CD14-positive monocyte (primary cell): Measurements from ENCODE around the gene KCNE1. TPM values are rescaled to one million over a fixed set of nuclear protein-coding genes. Genes with fewer than 3 reads are reported as not detected.
A peak's percentile ranks its signal among the peaks of the same experiment; 100 is the strongest.
"Not testable (repeated sequence)": the region's sequence is repeated elsewhere in the genome, so short reads cannot be mapped to it uniquely, and the experiment has no call there.

Experiments used
- DNase-seq, 3 donors: peaks; one replicate each; pipeline ENCODE4 v3.0.0-alpha.2; 2011 to 2022
- H2AFZ ChIP-seq: 2 replicates; pipeline ENCODE4 v1.6.0; 2012; ENCODE audit warnings: mild to moderate bottlenecking, low read depth, low read length, inconsistent platforms; ENCODE audit not compliant: insufficient read depth, poor library complexity, severe bottlenecking
- H3K27ac ChIP-seq, 2 donors: 1 replicate in 1 of 2; 2 replicates in 1 of 2; pipeline ENCODE4 v1.5.1; 2012 to 2013; ENCODE audit warnings: low read length in 2 of 2, control low read depth in 1 of 2, inconsistent platforms in 1 of 2, low read depth in 1 of 2, mild to moderate bottlenecking in 1 of 2
- H3K27me3 ChIP-seq, 2 donors: one replicate each; pipeline versions ENCODE4 v1.6.0 to v1.6.1; 2011 to 2013; ENCODE audit warnings: low read length in 2 of 2; ENCODE audit not compliant: control insufficient read depth in 2 of 2, insufficient read depth in 2 of 2
- H3K36me3 ChIP-seq, 2 donors: replicated peaks in 1 of 2; 1 replicate in 1 of 2; 2 replicates in 1 of 2; pipeline versions ENCODE4 v1.5.1 to v1.6.1; 2012 to 2013; ENCODE audit warnings: low read length in 2 of 2, control low read depth in 1 of 2, inconsistent platforms in 1 of 2, mild to moderate bottlenecking in 1 of 2; ENCODE audit not compliant: insufficient read depth in 2 of 2, control insufficient read depth in 1 of 2
- H3K4me1 ChIP-seq, 2 donors: 1 replicate in 1 of 2; 2 replicates in 1 of 2; pipeline versions ENCODE4 v1.5.1 to v1.6.1; 2012 to 2013; ENCODE audit warnings: low read length in 2 of 2, control low read depth in 1 of 2, inconsistent platforms in 1 of 2, mild to moderate bottlenecking in 1 of 2, moderate library complexity in 1 of 2; ENCODE audit not compliant: insufficient read depth in 2 of 2, control insufficient read depth in 1 of 2
- H3K4me2 ChIP-seq: replicated peaks from 2 replicates; pipeline ENCODE3; 2012; ENCODE audit warnings: low read length, moderate library complexity, mild to moderate bottlenecking; ENCODE audit not compliant: poor library complexity, severe bottlenecking; ENCODE audit errors: extremely low read depth
- H3K4me3 ChIP-seq, 3 experiments: fragments of 200-600 bp in 1 of 3; sonication (generic) in 1 of 3; replicated peaks in 1 of 3; 1 replicate in 2 of 3; 2 replicates in 1 of 3; pipeline ENCODE4 v1.5.1; 2011 to 2013; ENCODE audit warnings: low read length in 3 of 3, mild to moderate bottlenecking in 3 of 3, control low read depth in 2 of 3, low read depth in 2 of 3, inconsistent platforms in 1 of 3, moderate library complexity in 1 of 3
- H3K79me2 ChIP-seq: 2 replicates; pipeline ENCODE4 v1.6.0; 2012; ENCODE audit warnings: mild to moderate bottlenecking, control low read depth, inconsistent platforms, low read length, moderate library complexity; ENCODE audit not compliant: insufficient read depth
- H3K9ac ChIP-seq: 2 replicates; pipeline ENCODE4 v1.6.0; 2017; ENCODE audit warnings: low read length, mild to moderate bottlenecking; ENCODE audit not compliant: insufficient read depth, poor library complexity, severe bottlenecking
- H3K9me3 ChIP-seq, 2 donors: replicated peaks in 1 of 2; 1 replicate in 1 of 2; 2 replicates in 1 of 2; pipeline versions ENCODE4 v1.5.1 to v1.6.1; 2012 to 2013; ENCODE audit warnings: low read length in 2 of 2, control low read depth in 1 of 2; ENCODE audit not compliant: control insufficient read depth in 1 of 2, insufficient read depth in 1 of 2
- H4K20me1 ChIP-seq: 2 replicates; pipeline ENCODE4 v1.6.0; 2012; ENCODE audit warnings: mild to moderate bottlenecking, low read length, control low read depth, moderate library complexity; ENCODE audit not compliant: insufficient read depth
- H3K27ac Mint-ChIP-seq, 7 donors: one replicate each; pipeline ENCODE4 v1.8.0; 2020; ENCODE audit warnings: mild to moderate bottlenecking in 7 of 7, mixed read lengths in 7 of 7, moderate library complexity in 6 of 7, inconsistent platforms in 2 of 7
- H3K27me3 Mint-ChIP-seq, 3 donors: one replicate each; pipeline ENCODE4 v1.8.0; 2021 to 2022; ENCODE audit warnings: low read depth in 3 of 3, mild to moderate bottlenecking in 3 of 3, mixed read lengths in 3 of 3, moderate library complexity in 3 of 3, inconsistent platforms in 1 of 3
- H3K36me3 Mint-ChIP-seq, 2 donors: one replicate each; pipeline ENCODE4 v1.8.0; 2020; ENCODE audit warnings: mixed read lengths in 2 of 2, inconsistent platforms in 1 of 2, mild to moderate bottlenecking in 1 of 2
- H3K4me1 Mint-ChIP-seq: one replicate; pipeline ENCODE4 v1.8.0; 2020; ENCODE audit warnings: mild to moderate bottlenecking, mixed read lengths
- H3K4me3 Mint-ChIP-seq, 2 donors: one replicate each; pipeline ENCODE4 v1.8.0; 2020; ENCODE audit warnings: mild to moderate bottlenecking in 2 of 2, mixed read lengths in 2 of 2, moderate library complexity in 1 of 2
- H3K9me3 Mint-ChIP-seq, 7 donors: one replicate each; pipeline ENCODE4 v1.8.0; 2020 to 2022; ENCODE audit warnings: mixed read lengths in 7 of 7, mild to moderate bottlenecking in 6 of 7, moderate library complexity in 6 of 7, inconsistent platforms in 2 of 7
- WGBS: methylation state at CpG from one replicate; pipeline ENCODE4 v1.1.5; 2013; ENCODE audit warnings: missing lambda C conversion rate; ENCODE audit not compliant: insufficient coverage; 5-methylcytosine and 5-hydroxymethylcytosine counted together
- intact Hi-C, 2 donors: fragments of 100-400 bp; cut with micrococcal nuclease; formaldehyde crosslinking; loops; one replicate each; pipeline versions ENCODE4 v1.15.0 to v1.15.1; 2023
- polyA plus RNA-seq, 3 donors: library from polyadenylated mRNA; depleted of rRNA in 1 of 3; unstranded in 2 of 3; stranded (reverse) in 1 of 3; fragments of 300-500 nt in 2 of 3; fragments of >200 nt in 1 of 3; fragmentation: Illumina TruSeq in 2 of 3; gene quantifications; 1 replicate in 2 of 3; 2 replicates in 1 of 3; pipeline ENCODE4 v1.2.3, GENCODE V29; 2012 to 2021
- TF ChIP-seq, protein P1 (sequence below): fragments of 200-600 bp; IDR thresholded peaks from one replicate; pipeline ENCODE4 v1.8.0; 2022; ENCODE audit warnings: antibody characterized with exemption, mild to moderate bottlenecking

KCNE1 gene
- polyA plus RNA-seq, 3 donors: 1.5 to 15.9 (median 3.2) TPM

DNA sequence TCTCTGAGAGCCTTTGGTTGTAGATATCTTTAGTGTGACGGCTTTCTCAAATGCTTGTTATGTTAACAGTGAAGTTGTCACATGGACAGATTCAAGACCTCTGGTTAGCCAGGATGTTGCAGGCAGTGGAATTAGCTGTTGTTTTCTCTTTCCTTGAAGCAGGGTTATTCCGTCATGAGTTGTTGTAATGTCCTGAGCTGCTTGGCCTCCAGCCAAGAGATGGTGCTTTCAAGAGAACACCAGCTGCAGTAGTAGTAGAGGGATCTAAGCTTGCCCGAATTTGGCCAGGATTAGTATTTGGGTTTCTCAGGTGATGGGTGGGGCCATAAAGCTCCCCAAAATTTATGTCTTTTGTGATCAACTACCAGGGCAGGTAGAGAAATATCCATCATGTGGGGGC lies 13.4 kb downstream of the KCNE1 start:
- Histone ChIP-seq H3K9ac (no peak overlapping the region), H3K36me3 (peaks cover 9 to 30% of the 10 kb centered on the region in 2 donors), H3K9me3 (peaks cover 26 to 41% of the 10 kb centered on the region in 2 donors), H4K20me1 (peaks cover 31% of the 10 kb centered on the region), H3K79me2 (peaks cover under 1% of the 10 kb centered on the region), H3K27ac (no peak overlapping the region), H3K4me2 (no peak overlapping the region), H3K4me1 (no peaks in the 10 kb centered on the region), H2AFZ (no peak overlapping the region), H3K27me3 (no peaks in the 10 kb centered on the region), H3K4me3 (no peak overlapping the region)
- TF ChIP-seq, protein P1, sequence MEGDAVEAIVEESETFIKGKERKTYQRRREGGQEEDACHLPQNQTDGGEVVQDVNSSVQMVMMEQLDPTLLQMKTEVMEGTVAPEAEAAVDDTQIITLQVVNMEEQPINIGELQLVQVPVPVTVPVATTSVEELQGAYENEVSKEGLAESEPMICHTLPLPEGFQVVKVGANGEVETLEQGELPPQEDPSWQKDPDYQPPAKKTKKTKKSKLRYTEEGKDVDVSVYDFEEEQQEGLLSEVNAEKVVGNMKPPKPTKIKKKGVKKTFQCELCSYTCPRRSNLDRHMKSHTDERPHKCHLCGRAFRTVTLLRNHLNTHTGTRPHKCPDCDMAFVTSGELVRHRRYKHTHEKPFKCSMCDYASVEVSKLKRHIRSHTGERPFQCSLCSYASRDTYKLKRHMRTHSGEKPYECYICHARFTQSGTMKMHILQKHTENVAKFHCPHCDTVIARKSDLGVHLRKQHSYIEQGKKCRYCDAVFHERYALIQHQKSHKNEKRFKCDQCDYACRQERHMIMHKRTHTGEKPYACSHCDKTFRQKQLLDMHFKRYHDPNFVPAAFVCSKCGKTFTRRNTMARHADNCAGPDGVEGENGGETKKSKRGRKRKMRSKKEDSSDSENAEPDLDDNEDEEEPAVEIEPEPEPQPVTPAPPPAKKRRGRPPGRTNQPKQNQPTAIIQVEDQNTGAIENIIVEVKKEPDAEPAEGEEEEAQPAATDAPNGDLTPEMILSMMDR: no peak
- peaks cover 0 to 2% (median 0%) of the 10 kb centered on the region in 3 donors for H3K27me3 Mint-ChIP-seq
- no peak overlapping the region for H3K4me3 Mint-ChIP-seq
- peak overlapping the region in 1 of 7 donors; percentile 43 for H3K27ac Mint-ChIP-seq
- intact Hi-C loops: no loop called here
- H3K36me3 Mint-ChIP-seq: peaks cover 25 to 31% of the 10 kb centered on the region in 2 donors
- no peak for DNase-seq
- peaks cover 39 to 52% (median 43%) of the 10 kb centered on the region in 7 donors for H3K9me3 Mint-ChIP-seq
- 95% methylated on average over 2 of the region's 3 CpGs for WGBS
- peaks cover 2% of the 10 kb centered on the region for H3K4me1 Mint-ChIP-seq

DNA sequence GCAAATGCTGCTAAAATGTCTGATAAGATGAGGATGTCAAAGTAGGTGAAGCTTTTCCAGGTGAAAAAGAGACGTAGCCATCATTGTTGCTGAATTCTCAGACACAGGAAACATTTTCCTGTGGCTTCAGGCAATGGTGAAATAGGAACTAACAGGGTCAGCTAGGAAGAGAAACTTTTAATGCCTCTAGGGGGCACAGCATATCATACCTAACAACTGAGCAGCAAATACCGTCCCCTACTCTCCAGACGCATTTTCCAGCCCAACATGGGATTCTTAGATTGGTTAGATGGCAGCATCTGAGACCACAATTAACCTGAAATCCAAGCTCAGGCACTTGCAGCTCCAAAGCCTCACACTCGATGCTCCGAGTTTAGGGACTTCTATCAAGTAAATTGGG lies 28.2 kb downstream of the KCNE1 start:
- H3K4me1 ChIP-seq, H3K4me3 Mint-ChIP-seq, H3K36me3 ChIP-seq, H3K27me3 Mint-ChIP-seq, H3K27ac ChIP-seq, DNase-seq, H3K79me2 ChIP-seq, H3K27me3 ChIP-seq, H3K36me3 Mint-ChIP-seq, intact Hi-C loops, H3K27ac Mint-ChIP-seq, H3K9ac ChIP-seq, H3K4me2 ChIP-seq, H4K20me1 ChIP-seq, H3K9me3 Mint-ChIP-seq, H2AFZ ChIP-seq, H3K4me1 Mint-ChIP-seq, H3K9me3 ChIP-seq, H3K4me3 ChIP-seq: not testable (repeated sequence)
- no CpG with 5 or more reads among the region's 5 CpGs for WGBS

DNA sequence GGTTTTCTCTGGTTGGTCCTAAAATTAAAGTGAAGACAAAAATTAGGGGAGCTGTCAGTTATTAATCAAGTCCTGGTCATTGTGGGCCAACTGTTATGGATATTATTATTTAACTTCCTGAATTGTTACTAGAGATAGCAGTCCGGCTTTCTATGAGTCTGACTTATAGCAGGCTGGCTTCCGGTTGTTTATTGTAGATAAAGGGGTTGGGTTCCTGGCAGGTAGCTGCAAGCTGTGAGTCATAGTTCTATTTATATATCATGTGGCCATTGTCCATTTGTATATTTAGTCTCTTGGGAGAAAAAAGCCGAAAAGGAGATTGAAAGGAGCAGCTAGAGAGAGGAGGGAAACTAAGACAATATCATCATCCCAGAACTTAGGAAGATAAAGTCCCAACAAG lies 28.6 kb downstream of the KCNE1 start:
- H2AFZ ChIP-seq, H3K27me3 ChIP-seq, H3K9me3 ChIP-seq, DNase-seq, H3K36me3 ChIP-seq, intact Hi-C loops, H3K4me3 ChIP-seq, H3K27me3 Mint-ChIP-seq, H3K4me1 ChIP-seq, H3K27ac ChIP-seq, H3K4me2 ChIP-seq, H3K9me3 Mint-ChIP-seq, H3K79me2 ChIP-seq, H3K27ac Mint-ChIP-seq, H3K9ac ChIP-seq, H3K4me3 Mint-ChIP-seq, H3K36me3 Mint-ChIP-seq, H3K4me1 Mint-ChIP-seq, H4K20me1 ChIP-seq: not testable (repeated sequence)
- no CpG with 5 or more reads among the region's 3 CpGs for WGBS

DNA sequence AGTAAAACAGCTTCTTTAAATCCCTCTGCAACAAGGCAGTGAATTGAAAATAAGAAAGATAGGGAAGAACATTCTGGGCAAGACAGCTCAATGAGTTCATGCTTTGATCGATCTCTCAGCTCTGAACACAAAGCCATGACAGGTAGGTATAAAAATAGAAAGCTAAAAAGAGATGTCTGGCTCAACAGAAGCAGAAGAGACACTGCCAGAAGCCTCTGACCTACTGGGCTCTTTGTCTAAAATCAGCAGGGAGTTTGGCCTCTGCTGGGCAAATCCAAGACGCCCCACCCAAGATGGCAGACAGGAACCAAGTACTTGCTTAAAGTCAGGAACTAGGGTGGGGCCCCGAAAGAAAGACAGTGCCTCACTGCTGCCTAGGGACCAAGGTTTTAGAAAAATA lies 44.7 kb downstream of the KCNE1 start:
- H3K4me3 ChIP-seq, H3K36me3 Mint-ChIP-seq, H3K4me1 Mint-ChIP-seq, H3K36me3 ChIP-seq, H3K27me3 ChIP-seq, H3K4me2 ChIP-seq, H3K9ac ChIP-seq, H3K27me3 Mint-ChIP-seq, intact Hi-C loops, H3K79me2 ChIP-seq, H3K27ac Mint-ChIP-seq, H3K9me3 Mint-ChIP-seq, H3K9me3 ChIP-seq, H3K27ac ChIP-seq, H3K4me3 Mint-ChIP-seq, H3K4me1 ChIP-seq, DNase-seq, H2AFZ ChIP-seq, H4K20me1 ChIP-seq: not testable (repeated sequence)
- WGBS: no CpG with 5 or more reads among the region's 3 CpGs
